Measurements from ENCODE around the gene COL4A3. TPM values are rescaled to one million over a fixed set of nuclear protein-coding genes. Genes with fewer than 3 reads are reported as not detected.

Gene COL4A3
- polyA plus RNA-seq, 6 donors from 2014 or later, result 0.07 to 0.77 (median 0.23) TPM; not detected in 1

DNA sequence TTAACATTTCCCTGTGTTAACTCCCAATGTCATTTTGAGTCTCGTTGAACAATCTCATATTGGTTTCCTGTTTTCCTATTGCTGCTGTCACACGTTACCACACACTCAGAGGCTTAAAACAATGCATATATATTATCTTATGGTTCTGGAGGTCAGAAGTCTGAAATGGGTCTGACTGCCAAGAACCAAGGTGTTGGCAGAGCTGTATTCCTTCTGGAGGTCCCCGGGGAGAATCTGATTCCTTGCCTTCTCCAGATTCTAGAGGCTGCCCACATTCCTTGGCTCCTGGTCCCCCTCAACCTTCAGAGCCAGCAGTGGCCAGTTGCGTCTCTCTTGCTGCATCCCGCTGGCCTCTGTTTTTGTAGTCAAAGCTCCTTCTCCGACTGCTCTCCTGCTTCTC lies 18.0 kb upstream of the COL4A3 start:
- ATAC-seq (ENCODE audit: low read depth in 2 of 2), result no peak

DNA sequence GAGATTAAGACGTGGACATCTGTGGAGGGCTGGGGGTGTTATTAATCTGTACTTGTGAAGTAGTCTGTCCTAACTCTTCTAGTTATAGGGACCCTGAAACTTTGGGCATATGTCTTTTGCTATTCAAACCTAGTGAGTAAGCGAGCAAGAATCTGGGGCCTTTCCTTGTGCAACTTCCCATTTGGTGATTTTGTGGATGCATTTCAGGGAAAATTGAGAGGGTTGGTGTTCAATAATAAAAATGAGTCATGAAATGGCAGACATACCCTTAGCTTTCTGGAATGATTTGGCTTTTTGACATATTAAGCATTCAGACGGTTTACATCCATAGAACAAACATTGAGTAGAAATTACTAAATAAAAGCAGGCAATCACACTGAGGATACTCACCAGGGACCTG lies 17.4 kb upstream of the COL4A3 start:
- H3K4me3 Mint-ChIP-seq, result no peak overlapping the region
- peaks cover 8% of the 10 kb centered on the region in 3 donors for H3K27me3 Mint-ChIP-seq
- DNase-seq, result no peak
- no peaks in the 10 kb centered on the region for H3K36me3 Mint-ChIP-seq
- H3K9me3 Mint-ChIP-seq, result peaks cover 0 to 32% (median 7%) of the 10 kb centered on the region in 7 donors
- H3K4me1 Mint-ChIP-seq, result no peaks in the 10 kb centered on the region
- no peak for ATAC-seq (ENCODE audit: low read depth in 2 of 2)
- H3K27ac Mint-ChIP-seq, result no peak overlapping the region

More for the DNA sequence above, 18.0 kb upstream of the COL4A3 start:
- H3K4me1 Mint-ChIP-seq, result no peaks in the 10 kb centered on the region
- peaks cover 0 to 32% (median 7%) of the 10 kb centered on the region in 7 donors for H3K9me3 Mint-ChIP-seq
- peaks cover 8% of the 10 kb centered on the region in 3 donors for H3K27me3 Mint-ChIP-seq
- H3K36me3 Mint-ChIP-seq, result no peaks in the 10 kb centered on the region
- no peak overlapping the region for H3K27ac Mint-ChIP-seq
- H3K4me3 Mint-ChIP-seq, result no peak overlapping the region
- DNase-seq, result no peak

DNA sequence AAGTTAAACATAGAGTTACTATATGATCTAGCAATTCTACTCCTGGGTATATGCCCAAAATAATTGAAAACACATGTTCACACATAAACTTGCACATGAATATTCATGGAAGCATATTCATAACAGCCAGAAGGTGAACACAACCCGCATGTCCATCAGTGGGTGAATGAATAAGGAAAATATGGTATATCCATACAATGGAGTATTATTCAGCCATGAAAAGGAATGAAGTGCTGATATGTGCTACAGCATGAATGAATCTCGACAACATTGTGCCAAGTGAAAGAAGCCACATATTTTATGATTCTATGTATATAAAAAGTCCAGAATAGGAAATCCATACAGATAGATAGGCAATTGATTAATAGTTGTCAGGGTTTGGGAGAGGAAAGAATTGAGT lies 16.3 kb upstream of the COL4A3 start:
- Mint-ChIP-seq H3K9me3 (peaks cover 0 to 32% (median 7%) of the 10 kb centered on the region in 7 donors), H3K27ac (no peak overlapping the region), H3K36me3 (no peaks in the 10 kb centered on the region), H3K27me3 (peaks cover 8 to 9% (median 8%) of the 10 kb centered on the region in 3 donors), H3K4me1 (no peaks in the 10 kb centered on the region), H3K4me3 (no peak overlapping the region)
- no peak for ATAC-seq (ENCODE audit: low read depth in 2 of 2)
- DNase-seq, result no peak

DNA sequence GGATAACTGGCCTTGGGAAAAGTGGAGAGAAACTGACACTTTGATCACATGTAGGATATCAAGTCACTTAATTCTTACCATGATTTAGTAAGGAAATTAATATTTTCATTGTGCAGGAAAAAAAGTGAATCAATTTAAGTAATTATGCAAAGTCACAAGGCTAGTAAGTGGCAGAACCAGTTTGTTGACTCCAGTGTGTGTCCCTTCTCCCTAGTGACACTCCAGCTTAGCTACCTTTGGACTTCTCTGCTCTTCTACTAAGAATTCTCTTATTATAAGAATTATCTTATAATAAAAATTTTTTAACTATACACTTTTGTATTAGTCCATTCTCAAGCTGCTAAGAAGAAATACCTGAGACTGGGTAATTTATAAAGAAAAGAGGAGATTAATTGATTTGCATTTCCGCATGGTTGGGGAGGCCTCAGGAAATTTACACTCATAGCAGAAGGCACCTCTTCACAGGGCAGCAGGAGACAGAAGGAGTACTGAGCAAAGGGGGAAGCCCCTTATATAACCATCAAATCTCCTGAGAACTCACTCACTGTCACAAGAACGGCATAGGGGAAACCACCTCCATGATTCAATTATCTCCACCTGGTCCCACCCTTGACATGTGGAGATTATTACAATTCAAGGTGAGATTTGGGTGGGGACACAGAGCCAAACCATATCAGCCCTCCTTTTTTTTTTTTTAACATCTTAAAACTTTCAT lies 14.0 kb upstream of the COL4A3 start:
- H3K4me1 Mint-ChIP-seq, result no peaks in the 10 kb centered on the region
- H3K4me3 Mint-ChIP-seq, result peak overlapping the region in 1 of 8 donors; percentile 33

DNA sequence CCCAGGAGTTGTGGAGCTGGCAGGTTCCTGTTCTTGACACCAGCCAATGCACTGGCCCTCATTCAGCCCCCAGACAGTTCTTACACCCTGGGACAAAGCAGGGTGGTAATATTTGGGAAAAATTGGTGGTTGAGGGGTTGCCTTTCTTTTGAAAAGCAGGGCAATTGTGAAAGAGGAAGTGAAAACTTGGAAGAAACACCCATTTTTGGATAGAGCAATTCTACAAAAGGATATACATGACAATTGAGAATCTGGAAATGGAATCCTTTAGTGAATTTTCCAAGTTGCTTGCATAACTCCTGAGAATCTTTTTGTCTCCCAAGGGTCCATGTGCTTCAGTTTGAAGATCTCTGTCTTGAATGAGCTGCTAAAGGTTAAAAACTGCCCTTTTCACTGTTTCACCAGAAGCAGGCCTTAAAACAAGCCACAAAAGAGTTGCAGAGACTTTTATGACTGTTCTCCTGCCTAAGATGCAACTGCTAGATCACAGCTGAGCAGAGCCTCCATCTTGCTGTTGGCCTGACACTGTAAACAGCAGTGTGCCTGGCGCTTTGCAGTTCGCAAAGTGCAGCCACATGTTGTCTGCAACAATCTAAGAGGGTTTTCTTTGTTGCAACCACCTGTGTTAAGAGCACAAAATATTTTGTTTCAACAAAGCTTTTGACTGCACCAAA lies 12.2 kb upstream of the COL4A3 start:
- Mint-ChIP-seq H3K4me1 (no peaks in the 10 kb centered on the region), H3K4me3 (no peak overlapping the region), H3K27me3 (peaks cover 22 to 31% (median 27%) of the 10 kb centered on the region in 3 donors), H3K36me3 (no peaks in the 10 kb centered on the region), H3K27ac (no peak overlapping the region), H3K9me3 (peaks cover 0 to 26% (median 7%) of the 10 kb centered on the region in 7 donors)
- no peak for ATAC-seq (ENCODE audit: low read depth in 2 of 2)
- no peak for DNase-seq

More for the DNA sequence above, 14.0 kb upstream of the COL4A3 start:
- Mint-ChIP-seq H3K27ac (no peak overlapping the region), H3K36me3 (no peaks in the 10 kb centered on the region), H3K27me3 (peaks cover 19 to 31% (median 28%) of the 10 kb centered on the region in 3 donors), H3K9me3 (peaks cover 0 to 32% (median 7%) of the 10 kb centered on the region in 7 donors)
- ATAC-seq (ENCODE audit: low read depth in 2 of 2) (no peak), DNase-seq (no peak)

DNA sequence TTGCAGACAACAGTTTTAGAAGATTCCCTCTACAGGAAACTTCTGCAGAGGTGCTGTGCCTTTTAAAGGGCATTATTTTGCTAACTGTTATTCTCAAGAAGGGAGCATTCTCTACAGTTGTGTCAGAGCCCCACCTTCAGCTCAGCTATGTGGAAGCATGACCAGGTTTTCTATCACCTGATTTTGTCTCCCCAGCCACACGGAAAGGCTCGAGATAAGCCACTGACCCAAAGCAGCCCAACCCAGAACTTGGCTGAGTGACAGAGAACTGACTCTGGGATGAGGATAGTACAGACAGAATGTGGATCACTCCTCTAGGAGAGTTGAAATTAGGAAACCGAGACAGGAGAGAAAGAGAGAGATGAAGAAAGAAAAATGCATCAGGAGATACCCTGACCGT lies 11.1 kb upstream of the COL4A3 start:
- no peaks in the 10 kb centered on the region for H3K36me3 Mint-ChIP-seq
- ATAC-seq (ENCODE audit: low read depth in 2 of 2) (no peak), DNase-seq (no peak)
- H3K27ac Mint-ChIP-seq, result no peak overlapping the region
- H3K9me3 Mint-ChIP-seq, result peaks cover 0 to 28% (median 4%) of the 10 kb centered on the region in 7 donors
- H3K27me3 Mint-ChIP-seq, result peaks cover 22 to 31% (median 28%) of the 10 kb centered on the region in 3 donors
- no peaks in the 10 kb centered on the region for H3K4me1 Mint-ChIP-seq
- H3K4me3 Mint-ChIP-seq, result no peak overlapping the region

DNA sequence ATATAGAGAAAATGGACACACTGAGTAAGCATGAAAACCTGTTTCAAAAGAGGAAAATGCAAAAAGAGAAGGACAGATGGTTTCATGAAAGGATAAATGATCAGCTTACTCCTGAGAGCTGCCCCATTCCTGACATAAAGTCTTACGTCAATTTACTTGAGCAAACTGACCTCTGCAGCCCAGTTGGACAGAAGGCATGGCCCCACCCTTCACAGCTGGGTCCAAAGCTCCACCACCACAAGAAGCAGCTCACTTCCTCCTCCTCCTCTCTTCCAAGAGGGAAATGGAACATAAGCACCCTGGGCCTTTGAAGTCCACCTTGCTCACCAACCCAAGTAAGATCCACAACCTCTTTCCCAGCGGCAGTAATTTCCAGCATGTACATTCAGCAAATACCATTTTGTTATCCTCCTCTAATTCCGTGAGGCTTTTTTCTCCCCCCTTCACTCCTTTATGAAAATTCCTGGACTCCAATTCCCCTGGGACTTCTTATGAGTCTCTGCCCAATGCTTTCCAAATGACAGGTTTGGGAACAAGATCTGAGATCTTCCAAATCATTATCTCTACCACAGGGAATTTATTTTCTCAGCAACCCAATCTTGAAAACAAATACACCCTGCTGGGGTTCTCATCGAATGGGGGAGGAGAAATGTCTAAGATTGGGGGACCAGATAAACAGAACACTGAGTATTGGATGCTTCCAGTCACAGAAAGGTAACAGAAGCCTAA lies 10.5 kb upstream of the COL4A3 start:
- H3K4me3 Mint-ChIP-seq, result no peak overlapping the region

DNA sequence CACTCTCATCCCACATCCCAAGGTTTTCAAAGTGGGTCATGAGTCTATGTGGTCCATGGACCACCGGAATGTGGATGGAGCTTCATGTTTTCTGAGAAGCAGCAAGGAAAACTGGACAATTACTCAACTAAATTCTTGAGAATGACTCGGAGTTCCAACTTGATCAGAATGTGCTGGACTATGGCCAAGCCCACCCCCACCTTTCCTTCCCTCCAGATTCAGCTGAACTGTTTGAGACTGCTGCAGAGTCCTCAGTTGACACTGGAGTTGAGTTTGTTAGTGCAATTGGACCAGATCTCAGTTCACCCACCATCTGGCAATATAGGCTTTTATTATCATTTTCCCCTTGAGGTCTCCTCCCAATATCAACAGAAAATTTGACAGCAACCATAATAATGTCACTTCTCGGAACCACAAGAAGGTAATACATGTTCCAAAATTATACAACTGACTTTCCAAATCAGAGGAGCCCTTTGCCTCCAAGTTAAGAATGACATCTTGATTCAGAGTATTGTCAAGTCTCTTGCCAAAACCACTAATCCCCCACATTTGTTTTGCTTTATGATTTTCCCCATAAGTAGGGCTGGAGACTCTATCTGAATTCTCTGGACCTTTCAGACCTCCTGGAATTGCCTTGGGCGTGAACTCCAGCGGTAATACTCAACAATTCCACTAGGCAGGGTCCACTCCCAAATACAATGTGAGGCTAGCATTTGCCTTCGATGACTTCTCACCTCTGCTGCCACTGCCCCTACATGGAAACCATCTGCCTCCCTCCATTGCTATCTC lies 9.2 kb upstream of the COL4A3 start:
- DNase-seq (no peak), ATAC-seq (ENCODE audit: low read depth in 2 of 2) (no peak)
- no peaks in the 10 kb centered on the region for H3K36me3 Mint-ChIP-seq
- H3K4me1 Mint-ChIP-seq, result no peaks in the 10 kb centered on the region
- H3K27me3 Mint-ChIP-seq, result peaks cover 34 to 41% (median 41%) of the 10 kb centered on the region in 3 donors
- H3K27ac Mint-ChIP-seq, result no peak overlapping the region
- H3K4me3 Mint-ChIP-seq, result no peak overlapping the region
- peaks cover 0 to 31% (median 6%) of the 10 kb centered on the region in 7 donors for H3K9me3 Mint-ChIP-seq

More for the DNA sequence above, 10.5 kb upstream of the COL4A3 start:
- Mint-ChIP-seq H3K9me3 (peaks cover 0 to 28% (median 4%) of the 10 kb centered on the region in 7 donors), H3K27me3 (peaks cover 23 to 31% (median 29%) of the 10 kb centered on the region in 3 donors), H3K27ac (peak overlapping the region in 1 of 6 donors; percentile 22), H3K36me3 (no peaks in the 10 kb centered on the region), H3K4me1 (no peaks in the 10 kb centered on the region)
- ATAC-seq (ENCODE audit: low read depth in 2 of 2) (no peak), DNase-seq (no peak)

DNA sequence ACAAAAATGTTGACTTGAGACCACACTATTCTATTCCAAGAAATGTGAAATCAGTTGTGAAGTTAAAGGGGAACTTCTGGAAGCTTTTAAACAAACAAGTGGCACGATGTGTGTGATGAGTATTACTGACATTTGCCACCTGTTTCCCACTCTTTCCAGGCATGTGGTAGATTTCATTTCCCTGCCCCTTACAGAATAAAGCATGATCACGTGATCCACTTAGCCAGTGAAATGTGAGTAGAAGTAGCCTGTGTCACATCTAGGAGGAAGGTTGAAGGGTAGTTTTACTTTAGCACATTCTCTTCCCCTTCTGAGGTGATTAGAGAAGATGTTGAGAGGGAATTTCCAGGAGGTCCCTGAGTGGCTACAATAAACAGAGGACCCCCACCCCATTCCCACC lies 4.3 kb upstream of the COL4A3 start:
- peaks cover 3 to 11% (median 10%) of the 10 kb centered on the region in 3 donors for H3K4me1 Mint-ChIP-seq
- peaks cover 27 to 48% (median 47%) of the 10 kb centered on the region in 3 donors for H3K27me3 Mint-ChIP-seq
- H3K9me3 Mint-ChIP-seq, result peaks cover 0 to 22% (median 3%) of the 10 kb centered on the region in 7 donors
- H3K27ac Mint-ChIP-seq, result no peak overlapping the region
- no peak overlapping the region for H3K4me3 Mint-ChIP-seq
- no peak for ATAC-seq (ENCODE audit: low read depth in 2 of 2)
- DNase-seq, result no peak
- peaks cover 0 to 4% of the 10 kb centered on the region in 2 donors for H3K36me3 Mint-ChIP-seq

DNA sequence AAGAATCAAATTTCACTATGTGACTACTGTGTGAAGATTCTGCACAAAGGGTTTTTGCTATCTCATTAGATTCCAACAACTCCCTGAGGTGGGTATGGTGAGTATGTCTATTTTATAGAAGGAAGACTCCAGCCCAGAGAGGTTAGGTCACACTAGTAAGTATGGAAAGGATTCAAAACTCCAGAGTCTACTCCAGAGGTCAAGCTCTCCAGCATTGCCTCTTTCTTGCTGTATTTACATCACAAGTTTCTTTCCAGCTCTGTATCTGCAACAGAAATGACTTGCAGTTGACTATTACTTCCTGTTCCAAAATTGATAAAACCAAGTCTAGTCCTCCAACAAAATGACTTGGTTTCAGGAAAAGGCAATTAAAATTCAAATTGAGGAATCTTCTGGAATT lies 2.5 kb upstream of the COL4A3 start:
- Mint-ChIP-seq H3K9me3 (peaks cover 0 to 22% (median 3%) of the 10 kb centered on the region in 7 donors), H3K36me3 (peaks cover 0 to 4% of the 10 kb centered on the region in 2 donors), H3K27ac (no peak overlapping the region), H3K4me3 (peak overlapping the region in 1 of 8 donors; percentile 4), H3K4me1 (peaks cover 3 to 11% (median 10%) of the 10 kb centered on the region in 3 donors), H3K27me3 (peaks cover 30 to 53% (median 50%) of the 10 kb centered on the region in 3 donors)
- ATAC-seq (ENCODE audit: low read depth in 2 of 2) (no peak), DNase-seq (no peak)

DNA sequence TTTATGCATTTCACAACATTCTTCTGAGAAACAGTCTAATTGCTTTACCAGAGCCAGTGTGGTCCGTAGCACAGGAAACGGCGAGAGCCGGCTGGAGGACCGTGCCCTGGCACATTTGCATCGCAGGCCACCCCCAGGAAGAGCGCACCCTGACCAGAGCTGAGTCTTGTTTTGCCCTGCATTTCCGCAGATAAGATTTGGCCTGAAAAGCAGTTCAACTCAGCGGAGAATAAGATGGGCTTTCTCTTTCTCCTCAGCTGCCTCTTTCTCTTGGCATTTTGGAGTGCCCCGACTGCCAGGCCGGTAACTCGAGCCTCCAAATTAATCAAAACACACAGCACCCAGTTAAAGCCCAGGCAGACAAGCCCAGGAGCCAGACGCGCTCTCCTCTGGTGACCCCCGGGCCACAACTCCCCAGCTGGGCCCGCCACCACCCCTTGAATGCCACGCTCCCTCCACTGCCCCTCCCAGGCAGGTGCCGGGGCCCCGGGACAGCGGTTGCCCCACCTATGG lies 883 bp upstream of the COL4A3 start:
- peaks cover 0 to 4% of the 10 kb centered on the region in 2 donors for H3K36me3 Mint-ChIP-seq
- peaks cover 30 to 57% (median 54%) of the 10 kb centered on the region in 3 donors for H3K27me3 Mint-ChIP-seq
- peak overlapping the region; percentile 62 to 89 (median 80) for H3K4me3 Mint-ChIP-seq
- ATAC-seq (ENCODE audit: low read depth in 2 of 2) (peak in 1 of 2 donors; percentile 25), DNase-seq (no peak)
- H3K27ac Mint-ChIP-seq, result no peak overlapping the region
- peaks cover 3 to 11% (median 10%) of the 10 kb centered on the region in 3 donors for H3K4me1 Mint-ChIP-seq
- peaks cover 0 to 14% (median 3%) of the 10 kb centered on the region in 7 donors for H3K9me3 Mint-ChIP-seq

DNA sequence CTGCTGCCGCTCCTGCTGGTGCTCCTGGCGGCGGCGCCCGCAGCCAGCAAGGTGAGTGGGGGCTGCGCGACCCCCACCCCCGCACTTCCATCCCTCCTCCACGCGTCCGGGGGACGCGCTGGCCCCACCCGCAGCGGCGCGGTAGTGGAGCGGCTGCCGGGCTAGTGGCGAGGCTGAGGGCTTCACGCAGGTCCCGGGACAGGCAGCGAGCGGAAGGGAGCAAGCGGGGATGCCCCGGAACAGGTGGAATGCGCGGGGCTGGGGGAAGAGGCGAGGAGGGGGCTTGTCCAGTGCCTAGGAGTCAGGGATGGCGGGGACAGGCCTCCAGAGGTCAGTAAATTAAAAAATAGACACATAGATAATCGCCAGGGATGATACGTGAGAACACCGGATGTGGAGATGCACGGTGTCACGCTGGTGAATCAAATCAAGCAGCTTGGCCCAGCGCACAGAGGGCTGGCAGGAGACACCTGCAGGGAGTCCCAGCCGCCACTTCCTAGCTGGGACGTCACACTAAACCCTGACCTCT lies 403 bp downstream of the COL4A3 start:
- H3K27me3 Mint-ChIP-seq, result peaks cover 24 to 47% (median 45%) of the 10 kb centered on the region in 3 donors
- peaks cover 3 to 11% (median 10%) of the 10 kb centered on the region in 3 donors for H3K4me1 Mint-ChIP-seq
- H3K36me3 Mint-ChIP-seq, result peaks cover 0 to 4% of the 10 kb centered on the region in 2 donors
- peak overlapping the region; percentile 8 to 92 (median 82) for H3K4me3 Mint-ChIP-seq
- peak overlapping the region in 4 of 6 donors; percentile 31 to 78 (median 51) for H3K27ac Mint-ChIP-seq
- ATAC-seq (ENCODE audit: low read depth in 2 of 2) (peak; percentile 61 to 63), DNase-seq (peak; percentile 7)
- H3K9me3 Mint-ChIP-seq, result peaks cover 0 to 3% (median 2%) of the 10 kb centered on the region in 7 donors

All from naive B cell (primary cell).